Measurements from ENCODE around the gene CAMTA1. TPM values are rescaled to one million over a fixed set of nuclear protein-coding genes. Genes with fewer than 3 reads are reported as not detected.

The CAMTA1 gene
- total RNA-seq, 1 donor from 2014 or later: 160 TPM

- H3K9me3 ChIP-seq (replicated peaks): no peaks in the 10 kb centered on the region
- H3K27ac ChIP-seq (replicated peaks): no peak overlapping the region
- peaks cover 20% of the 10 kb centered on the region for H3K4me1 ChIP-seq
- TF ChIP-seq CTCF (IDR thresholded peaks at IDR 0.05; ENCODE audit: borderline replicate concordance): no peak
- H3K4me3 ChIP-seq: no peak overlapping the region
- no peak for DNase-seq
- H3K36me3 ChIP-seq: no peaks in the 10 kb centered on the region
- intact Hi-C loops (cut with micrococcal nuclease): loop anchor here (2.0 kb wide), 1 partner anchor 87 kb away; no protein-coding TSS in a partner anchor
- H3K27me3 ChIP-seq (ENCODE audit: low read depth): peaks cover 15% of the 10 kb centered on the region
Observed at GRCh38 chr1:7666249-7666648, 881.0 kb downstream of the CAMTA1 start.

- no peak for TF ChIP-seq CTCF (IDR thresholded peaks at IDR 0.05; ENCODE audit: borderline replicate concordance)
- H3K27ac ChIP-seq (replicated peaks): no peak overlapping the region
- no peaks in the 10 kb centered on the region for H3K36me3 ChIP-seq
- H3K9me3 ChIP-seq (replicated peaks): no peaks in the 10 kb centered on the region
- intact Hi-C loops (cut with micrococcal nuclease): loop anchor here (2.0 kb wide), 1 partner anchor 86 kb away; no protein-coding TSS in a partner anchor
- no peak overlapping the region for H3K4me3 ChIP-seq
- DNase-seq: no peak
- peaks cover 7% of the 10 kb centered on the region for H3K27me3 ChIP-seq (ENCODE audit: low read depth)
- H3K4me1 ChIP-seq: peaks cover 20% of the 10 kb centered on the region
Observed at GRCh38 chr1:7667159-7667558, 881.9 kb downstream of the CAMTA1 start.

- intact Hi-C loops (cut with micrococcal nuclease): loop anchor here (2.0 kb wide), 1 partner anchor 85 kb away; no protein-coding TSS in a partner anchor
- Histone ChIP-seq H3K4me1 (peaks cover 21% of the 10 kb centered on the region), H3K36me3 (no peaks in the 10 kb centered on the region), H3K27ac (replicated peaks) (no peak overlapping the region), H3K27me3 (ENCODE audit: low read depth) (peaks cover 7% of the 10 kb centered on the region), H3K9me3 (replicated peaks) (no peaks in the 10 kb centered on the region), H3K4me3 (no peak overlapping the region)
- DNase-seq: peak; percentile 90
- peak; percentile 100 for TF ChIP-seq CTCF (IDR thresholded peaks at IDR 0.05; ENCODE audit: borderline replicate concordance)
Observed at GRCh38 chr1:7667625-7668218, 882.5 kb downstream of the CAMTA1 start.

GRCh38 chr1:7669559-7670311, 884.5 kb downstream of the CAMTA1 start:
- TF ChIP-seq CTCF (IDR thresholded peaks at IDR 0.05; ENCODE audit: borderline replicate concordance): peak; percentile 89
- no peaks in the 10 kb centered on the region for H3K36me3 ChIP-seq
- peaks cover 7% of the 10 kb centered on the region for H3K27me3 ChIP-seq (ENCODE audit: low read depth)
- DNase-seq: no peak
- peak overlapping the region; percentile 19 for H3K27ac ChIP-seq (replicated peaks)
- peak overlapping the region; percentile 39 for H3K4me3 ChIP-seq
- H3K4me1 ChIP-seq: peaks cover 29% of the 10 kb centered on the region
- H3K9me3 ChIP-seq (replicated peaks): no peaks in the 10 kb centered on the region
- intact Hi-C loops (cut with micrococcal nuclease): no loop called here

- Histone ChIP-seq H3K4me3 (peak overlapping the region; percentile 39), H3K4me1 (peaks cover 29% of the 10 kb centered on the region), H3K27me3 (ENCODE audit: low read depth) (peaks cover 7% of the 10 kb centered on the region), H3K36me3 (no peaks in the 10 kb centered on the region), H3K9me3 (replicated peaks) (no peaks in the 10 kb centered on the region), H3K27ac (replicated peaks) (peak overlapping the region; percentile 19)
- intact Hi-C loops (cut with micrococcal nuclease): no loop called here
- TF ChIP-seq CTCF (IDR thresholded peaks at IDR 0.05; ENCODE audit: borderline replicate concordance): no peak
- DNase-seq: peak; percentile 68
Observed at GRCh38 chr1:7670334-7671145, 885.3 kb downstream of the CAMTA1 start.

All from left ventricle myocardium inferior (tissue), 1 donor.